HEK293 (cell line): ENCODE measurements around the gene ACTR1B.

Experiments used
- CTCF ChIA-PET: fragments of 350-600 bp; formaldehyde crosslinking; extraction: SDS; loops from one replicate; lab custom pipeline; 2021; ENCODE audit warnings: antibody characterized with exemption; lab: Yijun Ruan, JAX
- POLR2A ChIA-PET: fragments of 300-600 bp; formaldehyde crosslinking; extraction: SDS; loops from one replicate; lab custom pipeline; 2020; ENCODE audit warnings: antibody characterized with exemption, inconsistent platforms; lab: Yijun Ruan, JAX
- H3K27ac ChIP-seq: fragments of 200-500 bp; sonication (Bioruptor generic); 2 replicates; pipeline ENCODE4 v1.5.1; 2014; ENCODE audit warnings: low read depth, low read length, control low read depth, inconsistent platforms; ENCODE audit errors: extremely low read depth
- H3K36me3 ChIP-seq, 2 experiments: fragments of 200-500 bp in 1 of 2; sonication (Bioruptor generic) in 1 of 2; 1 replicate in 1 of 2; 2 replicates in 1 of 2; pipeline ENCODE4 v1.5.1; 2014 to 2017; ENCODE audit warnings: inconsistent platforms in 2 of 2, low read length in 2 of 2; ENCODE audit not compliant: control insufficient read depth in 2 of 2, insufficient read depth in 1 of 2
- H3K4me1 ChIP-seq: fragments of 200-500 bp; sonication (Bioruptor generic); 2 replicates; pipeline ENCODE4 v1.5.1; 2014; ENCODE audit warnings: mild to moderate bottlenecking, low read length, inconsistent platforms; ENCODE audit not compliant: control insufficient read depth, insufficient read depth
- H3K4me3 ChIP-seq: 2 replicates; pipeline ENCODE4 v1.5.1; 2011; ENCODE audit warnings: low read depth, mild to moderate bottlenecking, control low read depth, low read length, moderate library complexity
- H3K9me3 ChIP-seq: fragments of 200-500 bp; sonication (Bioruptor generic); 2 replicates; pipeline ENCODE4 v1.5.1; 2014; ENCODE audit warnings: low read depth, low read length, inconsistent platforms; ENCODE audit not compliant: control insufficient read depth, insufficient read depth
- BCL11A ChIP-seq: fragments of 450-650 bp; formaldehyde crosslinking; IDR thresholded peaks from 2 replicates; pipeline ENCODE4 v1.5.1; 2016; ENCODE audit warnings: low read depth, missing biosample characterization, missing genetic modification characterization
- KLF16 ChIP-seq: fragments of 450-650 bp; formaldehyde crosslinking; IDR thresholded peaks from 2 replicates; pipeline ENCODE4 v1.5.1; 2017; ENCODE audit warnings: missing biosample characterization, missing genetic modification characterization
- KLF17 ChIP-seq: fragments of 450-650 bp; formaldehyde crosslinking; IDR thresholded peaks from 2 replicates; pipeline ENCODE4 v1.5.1; 2016; ENCODE audit warnings: missing biosample characterization, missing genetic modification characterization
- KLF7 ChIP-seq: fragments of 450-650 bp; formaldehyde crosslinking; IDR thresholded peaks from 2 replicates; pipeline ENCODE4 v1.5.1; 2016; ENCODE audit warnings: missing biosample characterization, missing genetic modification characterization, borderline replicate concordance
- MYNN ChIP-seq: fragments of 450-650 bp; formaldehyde crosslinking; IDR thresholded peaks from 2 replicates; pipeline ENCODE4 v1.5.1; 2016; ENCODE audit warnings: missing biosample characterization, missing genetic modification characterization, borderline replicate concordance
- MZF1 ChIP-seq: fragments of 450-650 bp; formaldehyde crosslinking; IDR thresholded peaks from 2 replicates; pipeline ENCODE4 v1.5.1; 2017; ENCODE audit warnings: missing biosample characterization, missing genetic modification characterization, borderline replicate concordance
- OVOL3 ChIP-seq: fragments of 450-650 bp; formaldehyde crosslinking; IDR thresholded peaks from 2 replicates; pipeline ENCODE4 v1.5.1; 2016; ENCODE audit warnings: missing biosample characterization, missing genetic modification characterization
- PRDM1 ChIP-seq: fragments of 450-650 bp; formaldehyde crosslinking; IDR thresholded peaks from 2 replicates; pipeline ENCODE4; 2016; ENCODE audit warnings: missing biosample characterization, missing genetic modification characterization
- SETDB1 ChIP-seq: IDR thresholded peaks from one replicate; pipeline ENCODE4 v1.6.1; 2017; ENCODE audit warnings: mild to moderate bottlenecking, low read length, moderate library complexity, mixed read lengths; ENCODE audit not compliant: insufficient read length
- WT1 ChIP-seq: fragments of 450-650 bp; formaldehyde crosslinking; IDR thresholded peaks from 2 replicates; pipeline ENCODE4 v1.5.1; 2016; ENCODE audit warnings: missing biosample characterization, missing genetic modification characterization
- YY2 ChIP-seq: fragments of 450-650 bp; formaldehyde crosslinking; IDR thresholded peaks from 2 replicates; pipeline ENCODE4 v1.5.1; 2016; ENCODE audit warnings: missing biosample characterization, missing genetic modification characterization
- ZBTB6 ChIP-seq: fragments of 450-650 bp; formaldehyde crosslinking; IDR thresholded peaks from 2 replicates; pipeline ENCODE4 v1.5.1; 2017; ENCODE audit warnings: missing biosample characterization, missing genetic modification characterization
- ZBTB8A ChIP-seq: fragments of 450-650 bp; formaldehyde crosslinking; IDR thresholded peaks from 2 replicates; pipeline ENCODE4 v1.5.1; 2016; ENCODE audit warnings: missing biosample characterization, missing genetic modification characterization
- ZNF112 ChIP-seq: fragments of 450-650 bp; formaldehyde crosslinking; IDR thresholded peaks from 2 replicates; pipeline ENCODE4 v1.5.0; 2017; ENCODE audit warnings: missing biosample characterization, missing genetic modification characterization
- ZNF121 ChIP-seq: fragments of 450-650 bp; formaldehyde crosslinking; IDR thresholded peaks from 2 replicates; pipeline ENCODE4 v1.5.1; 2016; ENCODE audit warnings: missing biosample characterization, missing genetic modification characterization
- ZNF132 ChIP-seq: fragments of 450-650 bp; formaldehyde crosslinking; IDR thresholded peaks from 2 replicates; pipeline ENCODE4 v1.5.1; 2017; ENCODE audit warnings: missing biosample characterization, missing genetic modification characterization, borderline replicate concordance
- ZNF155 ChIP-seq: fragments of 450-650 bp; formaldehyde crosslinking; IDR thresholded peaks from 2 replicates; pipeline ENCODE4 v1.5.1; 2016; ENCODE audit warnings: missing biosample characterization, missing genetic modification characterization
- ZNF362 ChIP-seq: fragments of 450-650 bp; formaldehyde crosslinking; IDR thresholded peaks from 2 replicates; pipeline ENCODE4 v1.5.1; 2016; ENCODE audit warnings: missing biosample characterization, missing genetic modification characterization
- ZNF366 ChIP-seq: fragments of 450-650 bp; formaldehyde crosslinking; conservative IDR thresholded peaks from 2 replicates; pipeline ENCODE4 v1.5.1; 2016; ENCODE audit warnings: missing biosample characterization, missing genetic modification characterization
- ZNF416 ChIP-seq: fragments of 450-650 bp; formaldehyde crosslinking; IDR thresholded peaks from 2 replicates; pipeline ENCODE4 v1.5.1; 2016; ENCODE audit warnings: missing biosample characterization, missing genetic modification characterization
- ZNF518A ChIP-seq: fragments of 450-650 bp; formaldehyde crosslinking; conservative IDR thresholded peaks from 2 replicates; pipeline ENCODE4 v1.5.1; 2016; ENCODE audit warnings: low read depth, missing biosample characterization, missing genetic modification characterization
- ZNF585B ChIP-seq: fragments of 450-650 bp; formaldehyde crosslinking; IDR thresholded peaks from 2 replicates; pipeline ENCODE4 v1.5.1; 2016; ENCODE audit warnings: missing biosample characterization, missing genetic modification characterization
- ZNF623 ChIP-seq: fragments of 450-650 bp; formaldehyde crosslinking; IDR thresholded peaks from 2 replicates; pipeline ENCODE4 v1.5.1; 2016; ENCODE audit warnings: missing biosample characterization, missing genetic modification characterization
- ZNF626 ChIP-seq: fragments of 450-650 bp; sonication (Bioruptor Pico); formaldehyde crosslinking; IDR thresholded peaks from 2 replicates; pipeline ENCODE4 v1.5.1; 2018; ENCODE audit warnings: missing biosample characterization, missing genetic modification characterization, inconsistent platforms
- ZNF654 ChIP-seq: fragments of 450-650 bp; formaldehyde crosslinking; IDR thresholded peaks from 2 replicates; pipeline ENCODE4 v1.5.1; 2016; ENCODE audit warnings: low read depth, missing biosample characterization, missing genetic modification characterization
- ZNF677 ChIP-seq: fragments of 450-650 bp; IDR thresholded peaks from 2 replicates; pipeline ENCODE4 v1.5.0; 2018; ENCODE audit warnings: missing biosample characterization, mild to moderate bottlenecking, missing genetic modification characterization, moderate library complexity
- ZNF701 ChIP-seq: fragments of 450-650 bp; formaldehyde crosslinking; IDR thresholded peaks from 2 replicates; pipeline ENCODE4 v1.5.1; 2016; ENCODE audit warnings: missing biosample characterization, missing genetic modification characterization
- ZNF791 ChIP-seq: fragments of 450-650 bp; formaldehyde crosslinking; IDR thresholded peaks from 2 replicates; pipeline ENCODE4 v1.5.1; 2016; ENCODE audit warnings: missing biosample characterization, missing genetic modification characterization
- ZNF843 ChIP-seq: fragments of 450-650 bp; formaldehyde crosslinking; IDR thresholded peaks from 2 replicates; pipeline ENCODE4 v1.5.1; 2016; ENCODE audit warnings: missing biosample characterization, missing genetic modification characterization

Gene ACTR1B

GRCh38 chr2:97651114-97651513 is 12.7 kb downstream of the ACTR1B start:
- H3K4me1 ChIP-seq, result no peaks in the 10 kb centered on the region
- CTCF ChIA-PET, result interaction anchor here (0.9 to 1.2 kb wide), 2 partner anchors 9 to 47 kb away, joined by 3 read pairs; no protein-coding TSS in a partner anchor
- no peak overlapping the region for H3K27ac ChIP-seq
- POLR2A ChIA-PET, result interaction anchor here (8.7 kb wide), 1 partner anchor 12 kb away, joined by 183 read pairs; the partner anchor contains the start of gene ACTR1B
- H3K4me3 ChIP-seq, result no peak overlapping the region
- H3K9me3 ChIP-seq, result no peaks in the 10 kb centered on the region
- H3K36me3 ChIP-seq, result peaks cover 22 to 58% of the 10 kb centered on the region in 2 experiments
- TF ChIP-seq ZNF155 (tag by site-specific recombination), result no peak
- no peak for TF ChIP-seq ZNF626
- TF ChIP-seq ZBTB6 (tag by site-specific recombination), result no peak
- TF ChIP-seq ZNF121 (tag by site-specific recombination), result no peak
- TF ChIP-seq ZNF791 (tag by site-specific recombination), result no peak
- no peak for TF ChIP-seq ZNF132 (tag by site-specific recombination)
- TF ChIP-seq ZNF701 (tag by site-specific recombination), result no peak
- no peak for TF ChIP-seq OVOL3
- TF ChIP-seq WT1, result no peak
- TF ChIP-seq MZF1 (tag by site-specific recombination), result no peak
- TF ChIP-seq KLF7 (tag by site-specific recombination), result no peak
- TF ChIP-seq ZNF623, result no peak
- TF ChIP-seq ZNF677 (tag by site-specific recombination), result no peak
- TF ChIP-seq ZNF654, result no peak
- TF ChIP-seq ZNF518A, result no peak

GRCh38 chr2:97646977-97647376 is 16.9 kb downstream of the ACTR1B start:
- Histone ChIP-seq H3K27ac (no peak overlapping the region), H3K9me3 (no peaks in the 10 kb centered on the region), H3K4me1 (no peaks in the 10 kb centered on the region), H3K4me3 (peak overlapping the region; percentile 94), H3K36me3 (peaks cover 22 to 31% of the 10 kb centered on the region in 2 experiments)
- ChIA-PET POLR2A (interaction anchor here (8.7 kb wide), 1 partner anchor 16 kb away, joined by 183 read pairs; the partner anchor contains the start of gene ACTR1B), CTCF (interaction anchor here (1.1 to 1.8 kb wide), 2 partner anchors 16 to 51 kb away, joined by 5 to 14 read pairs; no protein-coding TSS in a partner anchor)
- TF ChIP-seq ZBTB8A (tag by site-specific recombination) (no peak), MYNN (tag by site-specific recombination) (no peak), SETDB1 (no peak), ZNF362 (tag by site-specific recombination) (no peak), ZNF366 (tag by site-specific recombination) (no peak), ZNF416 (tag by site-specific recombination) (no peak), KLF17 (tag by site-specific recombination) (no peak), BCL11A (tag by site-specific recombination) (no peak), KLF16 (tag by site-specific recombination) (no peak), ZNF843 (no peak), YY2 (tag by site-specific recombination) (no peak), ZNF112 (tag by site-specific recombination) (no peak), ZNF585B (tag by site-specific recombination) (no peak), PRDM1 (tag by site-specific recombination) (no peak)
